ENCODE results near the gene VPS37B.

DNA sequence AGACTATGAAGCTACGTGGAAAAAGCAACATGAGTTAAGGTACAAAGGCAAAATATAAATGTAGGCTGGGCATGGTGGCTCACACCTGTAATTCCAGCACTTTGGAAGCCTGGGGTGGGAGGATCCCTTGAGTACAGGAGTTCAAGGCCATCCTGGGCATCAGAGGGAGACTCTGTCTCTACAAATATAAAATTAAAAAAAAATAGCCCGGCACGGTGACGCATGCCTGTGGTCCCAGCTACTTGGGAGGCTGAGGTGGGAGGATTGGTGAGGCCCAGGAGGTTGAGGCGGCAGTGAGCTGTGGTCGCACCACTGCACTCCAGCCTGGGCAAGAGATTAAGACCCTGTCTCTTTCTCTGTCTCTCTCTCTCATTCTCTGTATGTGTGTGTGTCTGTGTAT lies 4.0 kb upstream of the VPS37B start:
- TF ChIP-seq CTCF (IDR thresholded peaks at IDR 0.05) (no peak), POLR2A (IDR thresholded peaks at IDR 0.05) (no peak)
